ENCODE results near the gene ITGA3. TPM values are rescaled to one million over a fixed set of nuclear protein-coding genes. Genes with fewer than 3 reads are reported as not detected.
A peak's percentile ranks its signal among the peaks of the same experiment; 100 is the strongest.

Gene ITGA3
- total and polyA plus RNA-seq, 4 donors: 0.79 to 4.4 (median 1.4) TPM

DNA sequence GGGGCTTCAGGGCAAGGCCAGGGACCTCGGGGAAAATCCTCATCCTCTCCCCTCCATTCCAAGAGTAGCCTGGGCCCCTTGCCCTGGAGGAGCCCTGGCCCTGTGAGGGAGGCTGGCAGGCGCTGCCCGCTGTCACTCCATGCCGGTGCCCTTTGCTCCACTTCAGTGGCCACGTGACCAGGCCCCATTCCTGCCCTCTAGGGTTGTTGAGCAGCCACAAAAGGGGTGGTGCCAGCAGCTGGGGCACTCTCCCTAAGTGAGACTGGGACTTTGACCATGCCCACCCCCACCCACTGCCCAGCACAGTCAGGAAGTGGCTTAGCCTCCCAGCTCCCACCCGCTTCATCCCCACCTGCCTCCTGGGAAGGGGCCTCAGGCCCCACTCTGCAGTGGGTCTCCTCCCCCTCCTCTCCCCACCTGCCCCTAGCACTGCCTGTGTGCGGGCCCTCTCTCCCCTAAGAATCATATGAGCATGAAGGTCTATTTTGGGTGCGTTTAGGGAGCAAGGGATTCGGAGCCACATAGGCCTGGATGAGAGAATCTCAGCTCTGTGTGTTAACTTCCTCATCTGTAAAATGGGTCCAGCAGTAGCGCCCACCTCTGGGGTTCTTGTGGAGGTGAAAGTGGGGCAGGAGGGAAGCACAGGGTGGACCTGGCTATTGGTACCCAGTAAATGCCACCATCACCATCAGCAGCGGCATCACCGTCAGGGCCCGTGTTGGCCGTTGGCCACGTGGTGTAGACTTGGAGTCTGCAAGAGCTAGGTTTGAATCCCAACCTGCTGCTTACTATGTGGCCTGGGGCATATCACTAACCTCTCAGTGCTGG is 46.5 kb downstream of the ITGA3 start (continued):
- TF ChIP-seq EGR1 (IDR thresholded peaks at IDR 0.05; ENCODE audit: low read depth in 2 of 2): peak in 1 of 2 donors; percentile 66
- TF ChIP-seq FOXA2 (IDR thresholded peaks at IDR 0.05): no peak
- no peak for TF ChIP-seq FOXA1 (IDR thresholded peaks at IDR 0.05)
- TF ChIP-seq SP1 (IDR thresholded peaks at IDR 0.05): peak; percentile 99
- TF ChIP-seq HNF4G (IDR thresholded peaks at IDR 0.05): peak; percentile 80
- no peak for TF ChIP-seq RAD21 (IDR thresholded peaks at IDR 0.05)
- no peak for TF ChIP-seq ATF3 (IDR thresholded peaks at IDR 0.05)

DNA sequence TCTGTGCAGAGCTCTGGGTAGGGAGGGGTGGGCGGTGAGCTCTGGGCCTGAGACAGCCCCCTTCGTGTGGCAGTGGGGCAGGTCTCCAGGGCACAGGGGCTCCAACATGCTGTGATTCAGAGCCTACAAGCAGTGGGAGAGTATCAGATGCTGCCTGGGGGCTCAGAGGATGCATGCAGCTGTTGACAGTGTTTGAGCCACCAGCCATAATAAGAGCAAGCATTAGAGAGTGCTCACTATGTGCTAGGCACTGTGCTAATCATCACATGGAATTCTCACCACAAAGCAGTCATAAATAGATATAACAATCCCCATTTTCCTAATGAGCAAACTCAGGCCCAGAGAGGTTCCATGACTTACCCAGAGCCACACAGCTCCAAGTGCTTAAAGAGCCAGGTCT is 47.3 kb downstream of the ITGA3 start:
- no peak for DNase-seq (ENCODE audit: low spot score)
- Histone ChIP-seq H3K9me3 (ENCODE audit: control insufficient read depth in 4 of 4, low read length in 3 of 4) (no peaks in the 10 kb centered on the region), H3K27ac (ENCODE audit: low read depth in 1 of 2, low read length in 2 of 2) (no peak overlapping the region), H3K36me3 (ENCODE audit: control insufficient read depth in 4 of 4, insufficient read depth in 3 of 4, low read depth in 1 of 4, low read length in 3 of 4) (peaks cover 12 to 30% (median 21%) of the 10 kb centered on the region in 4 donors), H3K4me3 (ENCODE audit: low read depth in 1 of 3, low read length in 3 of 3) (no peak overlapping the region), H3K4me1 (ENCODE audit: control insufficient read depth in 4 of 4, insufficient read depth in 4 of 4, low read length in 3 of 4) (peaks cover 15 to 40% (median 34%) of the 10 kb centered on the region in 4 donors), H3K27me3 (ENCODE audit: control insufficient read depth in 4 of 4, insufficient read depth in 4 of 4, low read length in 3 of 4) (no peaks in the 10 kb centered on the region), H3K9ac (ENCODE audit: low read depth in 1 of 2, low read length in 2 of 2) (no peak overlapping the region)
- TF ChIP-seq YY1 (IDR thresholded peaks at IDR 0.05): no peak
- TF ChIP-seq SP1 (IDR thresholded peaks at IDR 0.05): no peak
- no peak for TF ChIP-seq ATF3 (IDR thresholded peaks at IDR 0.05)
- TF ChIP-seq REST (IDR thresholded peaks at IDR 0.05): no peak
- no peak for TF ChIP-seq FOXA1 (IDR thresholded peaks at IDR 0.05)
- WGBS: 88% methylated on average over 2 of the region's 2 CpGs

DNA sequence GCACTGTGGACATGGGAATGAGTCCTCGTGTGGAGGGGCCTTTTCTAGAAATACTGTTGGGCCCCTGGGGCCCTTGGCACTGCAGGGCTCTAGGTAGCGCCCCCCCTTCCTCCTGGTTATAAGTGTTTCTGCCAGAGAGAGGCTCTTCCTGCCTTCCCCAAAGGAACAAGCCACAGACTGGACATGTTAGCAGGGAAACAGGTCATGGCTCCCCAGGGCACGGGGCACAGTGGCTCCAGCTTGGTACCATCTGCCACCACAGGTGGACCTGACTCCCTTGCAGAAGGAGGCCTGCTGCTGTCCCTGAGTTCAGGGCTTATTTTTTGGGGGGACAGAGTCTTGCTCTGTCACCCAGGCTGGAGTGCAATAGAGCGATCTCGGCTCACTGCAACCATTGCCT is 48.0 kb downstream of the ITGA3 start:
- no peaks in the 10 kb centered on the region for H3K9me3 ChIP-seq (ENCODE audit: control insufficient read depth in 4 of 4, low read length in 3 of 4)
- H3K9ac ChIP-seq (ENCODE audit: low read depth in 1 of 2, low read length in 2 of 2): no peak overlapping the region
- no peak overlapping the region for H3K27ac ChIP-seq (ENCODE audit: low read depth in 1 of 2, low read length in 2 of 2)
- H3K4me3 ChIP-seq (ENCODE audit: low read depth in 1 of 3, low read length in 3 of 3): no peak overlapping the region
- WGBS: 96% methylated on average over 5 of the region's 5 CpGs
- peaks cover 12 to 28% (median 21%) of the 10 kb centered on the region in 4 donors for H3K36me3 ChIP-seq (ENCODE audit: control insufficient read depth in 4 of 4, insufficient read depth in 3 of 4, low read depth in 1 of 4, low read length in 3 of 4)
- no peaks in the 10 kb centered on the region for H3K27me3 ChIP-seq (ENCODE audit: control insufficient read depth in 4 of 4, insufficient read depth in 4 of 4, low read length in 3 of 4)
- DNase-seq (ENCODE audit: low spot score): no peak
- TF ChIP-seq FOXA1 (IDR thresholded peaks at IDR 0.05): no peak
- TF ChIP-seq JUND (IDR thresholded peaks at IDR 0.05): no peak
- TF ChIP-seq ZBTB33 (IDR thresholded peaks at IDR 0.05): no peak
- no peak for TF ChIP-seq HNF4A (conservative IDR thresholded peaks at IDR 0.05)
- TF ChIP-seq RAD21 (IDR thresholded peaks at IDR 0.05): no peak
- peaks cover 15 to 34% (median 29%) of the 10 kb centered on the region in 4 donors for H3K4me1 ChIP-seq (ENCODE audit: control insufficient read depth in 4 of 4, insufficient read depth in 4 of 4, low read length in 3 of 4)
